GM19397 (cell line): ENCODE results near the gene PRR16.

Source experiments
- ATAC-seq: cut with Tn5 transposase; IDR thresholded peaks from one replicate; pipeline ENCODE4 v1.9.1; 2021; ENCODE audit warnings: mild to moderate bottlenecking, moderate library complexity; ENCODE audit not compliant: unreplicated experiment

The PRR16 gene

DNA sequence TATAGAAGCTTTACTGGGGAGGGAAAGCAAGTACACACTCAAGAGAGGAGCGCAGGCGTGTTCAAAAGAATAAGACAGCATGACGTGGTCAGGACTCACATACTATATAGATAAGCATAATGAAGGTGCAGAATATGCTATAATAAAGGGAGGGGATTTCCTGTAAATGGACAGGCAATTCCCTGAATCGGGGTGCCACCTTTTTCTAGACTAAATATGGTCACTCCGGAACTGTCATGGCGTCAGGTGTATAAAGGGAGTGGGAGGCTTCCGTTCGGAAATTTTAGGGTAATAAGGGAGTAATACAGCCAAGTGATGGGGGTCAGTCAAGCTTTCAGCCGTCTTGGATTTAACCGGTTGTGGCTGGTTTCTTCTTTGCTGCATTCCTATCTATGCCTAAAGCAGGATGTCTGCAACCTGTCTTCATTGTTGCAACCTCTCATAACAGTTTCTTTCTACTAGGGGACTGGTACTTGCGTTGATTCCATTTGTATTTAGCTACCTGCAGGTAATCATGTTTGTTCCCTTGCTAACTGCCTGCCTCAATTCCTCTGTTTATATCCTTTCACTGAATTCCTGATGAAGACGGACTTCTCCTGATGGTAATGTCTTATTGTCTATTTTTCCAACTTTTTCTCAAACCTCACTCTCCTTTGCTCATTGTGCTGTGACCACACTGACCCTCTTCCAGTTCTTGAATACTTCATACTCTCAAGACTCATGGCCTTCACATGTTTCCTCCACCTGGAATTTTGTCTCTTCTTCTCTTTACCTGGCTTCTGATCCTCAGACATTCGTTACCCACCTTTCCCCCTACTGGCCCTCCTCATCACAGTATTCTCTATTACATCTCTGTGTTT lies 48.9 kb downstream of the PRR16 start:
- ATAC-seq: no peak

DNA sequence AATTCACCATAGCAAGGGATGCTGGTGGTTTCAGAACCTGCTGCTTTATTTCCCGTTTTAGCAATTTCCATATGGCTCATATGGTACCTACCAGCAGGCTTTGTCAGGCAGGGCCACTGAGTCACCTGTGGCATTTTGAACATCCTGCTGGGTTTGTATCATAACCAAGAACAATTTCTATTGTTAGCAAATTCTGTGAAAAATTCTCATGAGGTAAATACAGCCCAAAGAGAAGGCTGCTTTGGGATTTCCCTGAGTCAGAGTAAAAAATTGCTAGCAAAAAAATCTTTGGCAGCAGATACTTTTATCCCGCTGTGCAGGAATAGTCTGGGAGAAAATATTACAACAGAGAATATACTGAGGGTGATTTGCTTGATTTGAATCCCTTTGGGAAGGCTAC lies 52.7 kb downstream of the PRR16 start:
- no peak for ATAC-seq

DNA sequence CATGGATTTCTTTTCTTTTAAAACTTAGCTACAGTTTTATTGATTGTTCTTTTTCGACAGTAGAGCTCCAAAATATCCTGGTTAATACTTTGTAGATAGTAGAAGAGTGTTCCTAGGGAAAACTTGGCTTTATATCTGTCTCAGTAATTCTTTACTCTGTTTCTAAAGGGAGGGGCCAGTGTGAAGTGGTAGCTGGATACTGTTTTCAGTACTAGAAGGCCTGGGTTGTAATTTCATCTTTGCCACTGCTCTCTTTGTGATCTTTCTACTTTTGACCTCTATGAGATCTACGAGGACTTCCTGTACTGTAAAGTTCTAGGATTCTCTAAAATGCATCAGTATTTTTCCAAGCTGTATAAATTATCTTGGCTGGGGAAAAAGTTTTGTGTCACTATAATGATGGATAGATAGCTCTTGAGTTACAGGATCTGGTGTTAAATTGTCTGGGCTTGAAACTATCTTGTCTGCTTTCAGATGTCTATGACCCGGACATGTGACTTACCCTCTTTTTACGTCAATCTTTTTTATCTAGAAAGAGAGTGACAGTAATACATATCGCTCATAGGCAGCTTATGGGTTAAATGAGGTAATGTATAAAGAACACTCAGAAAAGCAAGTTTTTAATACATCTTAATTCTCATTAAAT lies 53.6 kb downstream of the PRR16 start:
- ATAC-seq: no peak

DNA sequence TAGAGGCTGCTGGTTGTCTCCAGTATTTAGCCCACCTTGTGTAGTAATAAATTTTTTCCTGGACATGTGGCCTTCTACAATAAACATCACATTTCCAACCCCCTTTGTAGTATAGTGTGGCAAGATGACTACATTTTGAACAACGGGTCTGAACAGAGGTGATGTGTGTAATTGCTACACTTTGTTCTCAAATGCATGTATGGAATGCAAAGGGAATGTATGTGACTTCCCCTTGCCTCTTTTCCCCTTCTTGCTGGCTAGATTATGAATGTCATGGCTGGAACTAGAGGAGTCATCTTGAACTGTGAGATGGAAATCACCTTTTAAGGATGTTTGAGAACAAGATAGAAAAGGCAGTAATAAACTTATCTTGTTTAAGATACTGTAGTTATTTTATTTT lies 54.5 kb downstream of the PRR16 start:
- no peak for ATAC-seq

DNA sequence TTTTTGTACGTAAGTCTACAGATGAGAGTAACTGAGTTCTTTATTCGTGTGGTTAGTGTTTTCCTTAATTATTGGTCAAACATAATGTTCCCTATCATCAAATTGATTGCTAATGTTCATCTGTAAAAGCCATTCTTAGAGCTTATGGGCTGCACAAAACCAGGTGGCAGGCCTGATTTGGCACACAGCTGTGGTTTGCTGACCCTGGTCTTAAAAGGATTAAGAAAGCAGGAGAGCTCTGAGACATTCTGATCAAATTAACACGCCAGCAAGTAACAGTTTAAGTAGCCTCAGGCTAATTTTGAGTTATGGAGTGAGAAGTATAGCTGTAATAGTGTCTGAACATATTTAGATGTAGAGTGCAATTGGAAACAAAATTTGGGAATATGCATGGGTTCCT lies 63.2 kb downstream of the PRR16 start:
- ATAC-seq: no peak

DNA sequence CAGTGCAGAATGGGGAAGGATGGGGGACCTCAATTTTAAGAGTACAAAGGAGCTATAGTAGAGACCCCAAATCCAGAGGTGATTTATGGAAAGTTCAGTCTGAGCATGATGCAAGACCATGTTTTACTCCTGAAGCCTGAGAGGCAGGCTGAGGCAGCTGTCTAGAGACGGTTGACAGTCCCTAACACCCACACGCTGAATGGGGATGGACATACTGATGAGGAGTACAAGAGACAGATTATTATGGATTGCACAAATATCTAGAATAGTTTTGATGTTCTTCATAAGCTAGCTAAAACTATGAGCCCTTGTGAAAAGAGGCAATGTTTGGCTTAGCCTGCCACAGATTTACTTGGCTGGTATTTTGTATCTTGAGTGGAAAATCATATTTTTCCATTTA lies 64.5 kb downstream of the PRR16 start:
- ATAC-seq: no peak

DNA sequence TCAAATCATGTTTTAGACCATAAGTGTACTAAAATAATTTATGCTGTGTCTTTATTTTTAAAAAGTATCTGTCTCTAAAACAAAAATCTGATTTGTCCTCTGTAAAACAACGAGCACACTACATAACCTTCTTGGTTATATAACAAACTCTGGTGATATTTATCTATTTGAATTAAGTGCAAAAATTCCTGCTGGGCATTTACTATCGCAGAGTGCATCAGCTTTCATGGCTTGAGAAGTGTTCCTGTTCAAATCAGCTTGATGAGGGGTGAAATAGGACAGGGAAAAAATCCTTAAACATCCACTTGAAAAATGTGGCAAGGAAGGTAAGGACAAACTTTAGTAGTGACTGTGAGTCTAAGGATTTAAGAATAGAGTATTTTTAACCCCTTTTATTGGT lies 65.3 kb downstream of the PRR16 start:
- no peak for ATAC-seq

DNA sequence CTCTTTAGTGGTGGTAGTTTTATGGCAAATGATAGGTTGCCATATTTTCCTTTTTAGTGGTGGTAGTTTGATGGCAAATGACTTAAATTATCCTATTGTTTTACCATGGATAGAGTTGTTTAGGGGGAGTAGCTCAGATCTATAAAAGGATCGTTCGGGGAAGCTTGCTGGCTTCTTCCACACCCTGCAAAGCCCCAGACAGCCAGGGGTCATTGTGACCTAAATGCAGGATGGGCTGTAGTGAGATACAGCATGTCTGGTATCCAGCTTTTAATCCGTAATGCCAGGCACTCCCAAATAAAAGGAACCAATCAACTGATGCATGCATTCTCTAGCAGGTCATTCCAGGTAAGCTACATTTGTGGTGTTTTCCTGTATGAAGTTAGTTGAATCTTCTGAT lies 67.1 kb downstream of the PRR16 start:
- ATAC-seq: no peak

DNA sequence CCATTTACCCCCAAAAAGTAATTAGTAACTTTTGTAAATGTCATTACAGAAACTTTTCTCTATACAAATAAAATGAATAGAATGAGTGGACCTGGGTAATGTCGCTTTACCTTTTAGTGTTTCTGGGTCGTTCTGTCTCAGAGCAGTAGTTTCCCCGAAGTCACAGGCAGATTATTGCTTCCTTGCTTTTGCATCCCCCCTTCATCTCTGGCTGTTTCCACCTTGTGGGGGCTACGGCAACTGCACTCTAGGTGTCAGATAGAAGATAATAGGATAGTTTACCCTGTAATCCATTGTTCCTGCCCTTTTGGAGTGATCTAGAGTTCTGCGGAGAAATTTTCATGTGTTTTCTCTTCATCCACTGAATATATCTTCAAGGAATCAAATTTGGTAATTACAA lies 68.7 kb downstream of the PRR16 start:
- ATAC-seq: no peak

DNA sequence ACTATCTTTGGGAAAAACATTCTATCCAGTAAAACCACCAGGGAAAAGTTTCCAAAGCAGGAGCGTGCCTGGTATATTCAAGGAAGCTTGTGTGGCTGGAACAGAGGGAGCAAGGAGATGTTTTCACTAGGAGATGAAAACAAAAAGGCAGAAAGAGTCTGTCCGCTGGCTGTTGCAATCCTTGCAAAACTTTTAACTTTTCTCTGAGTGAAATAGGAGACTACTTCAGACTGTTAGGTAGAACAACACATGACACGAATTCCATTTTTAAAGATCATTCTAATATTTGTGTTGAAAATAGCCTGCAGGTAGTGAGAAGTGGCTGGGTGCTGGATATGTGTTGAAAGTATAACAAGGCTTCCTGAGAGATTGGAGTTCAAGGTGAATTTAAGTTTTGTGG lies 69.5 kb downstream of the PRR16 start:
- ATAC-seq: no peak

DNA sequence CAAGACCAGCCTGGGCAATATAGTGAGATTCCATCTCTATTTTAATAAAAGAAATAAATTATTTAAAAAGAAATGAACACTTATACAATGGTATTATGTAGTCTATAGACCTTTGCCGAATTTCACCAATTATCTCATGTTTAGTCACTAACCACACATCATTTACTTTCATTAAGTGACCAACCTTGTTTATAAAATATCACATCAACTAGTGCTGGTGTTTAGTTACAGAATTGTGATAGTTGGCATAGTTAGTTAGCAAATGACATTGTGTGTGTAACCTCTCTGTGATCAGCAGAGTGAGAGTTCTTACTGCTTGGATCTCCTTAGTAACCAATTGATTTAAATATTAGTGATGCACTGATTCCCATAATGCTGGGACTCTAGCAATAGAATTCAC lies 71.8 kb downstream of the PRR16 start:
- no peak for ATAC-seq

DNA sequence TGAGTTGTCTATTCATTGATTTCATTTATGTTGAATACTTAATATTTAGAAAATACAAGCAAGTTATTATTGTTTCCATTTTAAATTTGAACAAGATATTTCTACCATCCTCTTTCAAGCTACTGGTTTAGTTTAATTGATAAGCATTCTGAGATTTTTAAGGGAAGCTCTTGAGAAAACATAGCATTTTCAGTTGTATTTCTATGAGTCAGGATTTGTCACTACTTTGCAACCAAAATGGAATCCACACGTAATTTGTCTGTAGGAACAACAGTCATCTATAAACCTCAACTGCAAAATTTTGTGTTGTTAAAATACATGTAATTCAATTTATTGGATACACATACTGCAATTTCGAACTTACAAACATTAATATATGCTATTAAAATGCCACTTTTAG lies 74.0 kb downstream of the PRR16 start:
- no peak for ATAC-seq

DNA sequence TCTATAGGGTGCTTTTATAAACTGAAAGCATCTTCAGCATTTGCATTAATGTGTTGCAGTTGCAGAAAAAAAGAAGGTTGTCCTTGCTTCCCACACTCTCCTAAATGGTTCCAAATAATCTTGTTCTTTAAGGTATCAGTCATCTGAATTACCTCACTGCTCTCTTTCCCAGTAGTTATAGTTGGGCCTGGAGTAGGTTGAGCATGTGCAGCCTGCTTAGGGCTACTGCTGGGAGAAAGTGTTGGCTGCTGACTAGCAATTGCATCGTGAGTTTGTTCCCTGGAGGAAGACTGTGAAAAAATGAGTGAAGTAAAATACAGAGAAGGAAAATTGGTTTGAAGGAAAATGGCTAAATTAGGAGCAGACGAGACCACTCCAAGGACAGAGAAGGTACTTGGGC lies 74.5 kb downstream of the PRR16 start:
- ATAC-seq: no peak

DNA sequence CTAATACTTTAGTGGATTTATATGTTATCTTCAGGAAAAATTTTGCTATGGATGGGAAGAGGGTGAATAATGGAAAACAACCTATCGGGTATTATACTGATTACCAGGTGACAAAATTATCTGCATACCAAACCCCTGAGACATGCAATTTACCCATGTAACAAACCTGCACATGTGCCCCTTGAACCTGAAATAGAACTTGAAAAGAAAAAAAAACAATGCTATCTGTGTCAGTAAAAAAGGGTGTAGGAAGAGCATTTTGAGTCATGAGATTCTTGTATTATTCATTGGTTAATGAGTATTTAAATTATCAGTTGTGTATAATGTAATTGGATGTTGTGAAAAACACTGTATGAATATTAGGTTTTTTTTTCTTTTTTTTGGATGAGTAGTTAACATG lies 75.4 kb downstream of the PRR16 start:
- ATAC-seq: no peak

DNA sequence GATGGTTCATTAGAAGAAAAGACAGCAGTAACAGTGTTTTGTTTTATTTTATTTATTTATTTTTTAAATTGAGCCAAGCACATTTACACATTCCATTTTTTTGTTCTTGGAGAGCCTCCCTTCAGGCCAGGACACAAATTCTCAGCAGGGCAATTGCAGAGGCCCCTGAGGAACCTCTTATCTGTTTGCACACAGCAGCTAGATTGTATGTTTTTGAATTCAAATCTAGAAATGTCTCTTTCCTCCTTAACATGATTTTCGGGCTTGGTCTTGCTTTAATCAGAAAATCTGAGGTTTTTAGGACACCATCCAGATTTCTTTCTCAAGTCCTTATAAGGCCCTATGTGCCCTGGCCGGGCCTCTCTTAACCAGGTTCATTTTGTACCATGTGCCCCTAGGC lies 76.0 kb downstream of the PRR16 start:
- ATAC-seq: no peak

DNA sequence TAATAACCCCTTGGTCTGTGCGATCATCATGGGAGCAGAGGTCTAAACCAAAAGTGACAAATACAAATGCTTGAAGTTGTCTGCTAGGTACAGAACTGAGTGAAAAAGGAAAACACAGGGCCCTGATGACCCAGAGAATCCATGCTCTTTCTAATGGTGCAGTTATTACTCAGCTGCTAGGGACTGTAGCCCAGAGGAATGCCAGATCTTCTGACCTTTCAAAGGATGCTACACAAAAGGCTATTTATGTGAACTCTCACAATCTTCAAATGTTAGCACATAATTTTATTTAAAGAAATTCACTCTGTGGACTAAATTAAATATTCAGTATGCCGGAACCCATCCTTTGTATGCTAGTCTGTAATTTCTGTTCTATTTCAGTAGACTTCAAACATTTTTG lies 79.9 kb downstream of the PRR16 start:
- ATAC-seq: no peak

DNA sequence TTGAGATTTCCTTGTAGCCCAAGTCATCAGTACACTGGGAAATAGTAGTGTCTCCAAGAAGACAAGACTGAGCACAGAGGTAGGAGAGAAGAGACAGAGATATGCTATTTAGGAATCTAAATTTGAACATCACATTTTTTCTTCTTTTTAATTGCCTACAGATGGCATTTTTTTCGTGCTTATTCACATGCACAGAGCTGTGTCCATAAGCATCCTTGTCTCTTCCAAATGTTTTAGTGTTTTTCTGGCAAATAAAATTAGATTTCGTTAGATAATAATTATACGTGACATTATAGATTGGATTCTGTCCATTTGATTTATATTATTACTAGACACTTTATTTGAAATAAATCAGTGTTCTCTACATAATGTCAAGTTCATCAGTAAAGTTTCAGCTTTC lies 80.9 kb downstream of the PRR16 start:
- no peak for ATAC-seq

DNA sequence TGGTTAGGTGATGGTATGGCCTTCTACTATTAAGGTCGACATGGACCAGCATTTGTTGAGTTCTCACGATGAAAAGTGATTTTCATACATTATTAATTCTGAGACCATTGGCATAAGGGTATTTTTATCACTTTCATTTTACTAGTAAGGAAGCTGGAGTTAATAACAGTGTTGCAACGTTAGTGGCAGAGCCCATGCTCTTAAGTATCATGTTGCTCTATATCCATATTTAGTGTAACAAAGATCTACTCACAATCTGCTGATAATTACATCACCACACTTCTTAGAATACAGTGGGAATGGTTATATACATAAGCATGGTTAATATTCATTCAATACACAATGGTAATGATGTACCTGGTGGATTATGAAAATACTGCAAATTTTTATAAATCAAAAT lies 81.9 kb downstream of the PRR16 start:
- no peak for ATAC-seq

DNA sequence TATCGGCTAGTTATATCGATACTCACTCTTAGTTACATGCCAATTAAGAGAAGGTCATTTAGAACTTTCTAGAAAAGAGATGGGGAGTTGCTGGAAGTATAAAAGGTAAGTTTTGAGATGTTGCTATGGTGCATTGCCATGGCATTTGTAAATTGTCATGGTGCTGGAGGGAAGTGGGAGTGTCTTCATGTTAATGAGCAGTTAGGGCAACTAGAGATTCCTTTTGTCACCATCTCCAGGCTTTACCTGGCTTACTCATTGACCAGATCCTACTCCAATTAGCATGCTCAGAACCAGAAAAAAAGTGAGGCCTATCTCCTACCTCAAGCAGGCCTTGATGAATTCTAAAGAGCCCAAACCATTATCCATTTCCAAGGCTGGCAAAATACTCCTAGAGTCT lies 82.8 kb downstream of the PRR16 start:
- ATAC-seq: no peak

DNA sequence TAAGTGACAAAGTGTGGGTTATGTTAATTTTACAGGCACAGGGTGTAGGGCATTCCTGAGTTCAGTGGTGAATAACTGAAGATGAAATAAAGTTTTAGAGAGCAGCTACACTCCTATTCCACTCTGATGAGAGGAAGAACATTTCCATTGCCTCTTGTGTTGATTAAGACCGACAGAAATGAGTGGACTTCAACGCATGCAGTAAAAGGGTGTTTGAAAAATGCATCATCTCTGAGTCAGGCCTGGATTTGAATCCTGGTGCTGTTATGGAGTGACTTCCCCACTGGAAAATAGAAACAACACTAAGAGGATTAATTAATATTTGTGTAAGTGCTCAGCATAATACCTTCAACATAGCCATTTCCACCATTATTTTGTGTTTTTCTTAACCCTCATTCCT lies 86.3 kb downstream of the PRR16 start:
- ATAC-seq: no peak

DNA sequence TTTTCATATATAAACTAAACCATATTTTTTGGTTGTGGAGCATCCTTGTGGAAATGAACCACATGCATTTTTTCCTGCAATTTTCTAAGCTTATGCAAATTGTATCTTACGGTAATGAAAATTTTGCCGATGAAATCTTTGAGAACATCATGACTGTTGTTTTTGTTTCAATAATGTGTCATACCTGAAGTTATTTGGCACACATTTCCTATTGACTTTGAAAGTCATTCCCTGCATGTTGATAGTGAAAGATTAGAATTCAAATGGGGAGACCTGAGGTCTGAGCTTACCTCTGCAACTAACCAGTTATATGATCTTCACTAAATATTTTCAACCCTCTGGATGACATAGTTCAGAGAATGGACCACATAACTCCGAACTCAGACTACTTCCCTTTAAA lies 88.5 kb downstream of the PRR16 start:
- no peak for ATAC-seq

DNA sequence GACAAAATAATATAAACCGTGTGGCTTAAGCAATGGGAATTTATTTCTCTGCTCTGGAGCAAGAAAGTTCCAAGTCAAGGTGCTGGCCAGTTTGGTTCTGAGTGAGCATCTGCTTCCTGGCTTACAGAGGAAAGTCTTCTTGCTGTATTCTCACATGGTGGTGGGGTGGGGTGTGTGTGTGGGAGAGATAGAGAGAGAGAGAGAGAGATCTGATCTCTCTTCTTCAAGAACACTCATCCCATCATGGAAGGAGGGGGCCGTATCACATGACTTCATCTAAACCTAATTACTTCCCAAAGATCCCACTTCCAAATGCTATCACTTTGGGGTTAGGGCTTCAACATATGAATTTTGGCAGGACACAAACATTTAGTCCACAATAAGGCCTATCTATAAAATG lies 91.2 kb downstream of the PRR16 start:
- ATAC-seq: no peak

DNA sequence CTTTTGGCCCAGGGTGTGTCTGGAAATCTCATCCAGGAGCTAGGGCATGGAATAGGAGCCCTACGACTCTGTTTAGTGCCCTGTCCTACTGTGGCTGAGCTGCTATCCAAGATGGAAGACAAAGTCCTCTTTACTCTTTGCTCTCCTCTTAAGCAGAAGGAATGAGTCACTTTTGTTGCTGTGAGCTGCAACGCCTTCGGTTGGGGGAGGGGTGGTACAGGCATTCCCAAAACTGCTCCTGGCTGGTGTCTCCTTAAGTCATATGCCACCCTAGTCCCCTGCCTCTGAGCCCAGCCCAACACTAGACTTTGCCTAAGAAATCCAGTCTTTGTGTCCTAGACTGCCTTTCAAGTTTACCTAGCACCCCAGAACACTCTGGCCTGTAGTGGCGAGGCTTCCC lies 99.9 kb downstream of the PRR16 start:
- ATAC-seq: no peak
